Left hindlimb (tissue), 1 donor: ENCODE results near the gene PLCB4.

Experiments
- DNase-seq: peaks from one replicate; pipeline ENCODE4 v3.0.0-alpha.2; 2018

PLCB4 gene

DNA sequence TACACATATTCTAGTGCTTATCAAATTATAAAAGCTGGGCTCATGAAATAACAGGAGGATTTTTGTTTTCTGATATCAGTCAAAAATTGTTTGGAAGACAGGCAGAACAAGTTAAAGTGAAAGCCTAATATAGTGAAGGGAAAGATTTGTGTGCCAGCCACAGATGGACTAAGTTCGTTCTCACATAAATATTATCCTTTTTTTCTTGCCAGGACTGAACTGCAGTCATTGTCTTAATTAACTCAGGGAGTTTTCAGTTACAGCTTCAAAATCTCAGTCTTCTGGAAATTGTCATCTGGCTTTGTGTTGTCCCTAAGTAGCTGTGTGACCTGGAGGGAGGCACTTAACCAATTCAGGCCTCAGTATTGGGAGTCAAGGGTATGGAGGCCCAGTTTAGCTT lies 40.7 kb downstream of the PLCB4 start:
- no peak for DNase-seq

DNA sequence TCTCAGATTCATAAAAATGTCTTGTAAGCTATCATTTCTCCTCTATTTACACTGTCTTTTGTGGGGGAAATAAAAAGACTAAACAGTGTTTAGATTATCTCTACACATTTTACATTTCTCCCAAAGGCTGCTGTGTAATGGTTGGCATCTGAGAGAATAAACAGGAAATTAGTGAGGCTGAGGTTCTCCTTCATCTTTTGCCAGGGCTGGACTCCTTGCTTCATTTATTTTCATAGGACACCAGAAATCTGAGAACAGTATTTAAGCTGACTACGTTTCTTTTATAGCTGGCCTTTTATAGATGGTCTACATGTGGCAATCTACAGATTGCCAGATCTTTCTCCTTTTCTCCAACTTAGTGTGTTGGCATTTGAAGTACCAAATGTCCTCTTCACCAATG lies 41.5 kb downstream of the PLCB4 start:
- no peak for DNase-seq

DNA sequence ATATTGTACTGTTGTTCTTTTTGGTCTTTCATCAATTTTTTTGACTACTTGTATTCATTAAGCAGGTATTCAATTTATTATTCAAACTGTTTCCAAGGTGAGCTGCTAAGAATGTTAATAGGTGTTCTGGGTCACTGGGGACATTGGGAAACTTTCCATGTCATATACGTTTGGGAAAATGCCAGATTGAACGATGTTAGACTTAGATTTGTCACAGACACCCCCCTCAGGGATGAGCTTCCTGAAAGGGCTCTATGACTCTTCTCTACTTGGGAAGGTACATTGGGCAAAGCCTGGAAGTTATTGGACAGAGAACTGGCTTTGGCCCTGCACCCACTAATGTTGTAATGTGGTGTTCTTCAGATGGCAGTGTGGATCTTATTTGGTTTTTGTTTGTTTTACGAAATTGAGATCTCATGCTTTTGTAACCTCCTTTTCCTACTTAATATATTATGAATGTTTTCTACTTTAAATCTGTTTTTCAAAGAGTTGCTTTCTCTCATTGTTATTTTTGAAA lies 42.1 kb downstream of the PLCB4 start:
- DNase-seq: no peak

DNA sequence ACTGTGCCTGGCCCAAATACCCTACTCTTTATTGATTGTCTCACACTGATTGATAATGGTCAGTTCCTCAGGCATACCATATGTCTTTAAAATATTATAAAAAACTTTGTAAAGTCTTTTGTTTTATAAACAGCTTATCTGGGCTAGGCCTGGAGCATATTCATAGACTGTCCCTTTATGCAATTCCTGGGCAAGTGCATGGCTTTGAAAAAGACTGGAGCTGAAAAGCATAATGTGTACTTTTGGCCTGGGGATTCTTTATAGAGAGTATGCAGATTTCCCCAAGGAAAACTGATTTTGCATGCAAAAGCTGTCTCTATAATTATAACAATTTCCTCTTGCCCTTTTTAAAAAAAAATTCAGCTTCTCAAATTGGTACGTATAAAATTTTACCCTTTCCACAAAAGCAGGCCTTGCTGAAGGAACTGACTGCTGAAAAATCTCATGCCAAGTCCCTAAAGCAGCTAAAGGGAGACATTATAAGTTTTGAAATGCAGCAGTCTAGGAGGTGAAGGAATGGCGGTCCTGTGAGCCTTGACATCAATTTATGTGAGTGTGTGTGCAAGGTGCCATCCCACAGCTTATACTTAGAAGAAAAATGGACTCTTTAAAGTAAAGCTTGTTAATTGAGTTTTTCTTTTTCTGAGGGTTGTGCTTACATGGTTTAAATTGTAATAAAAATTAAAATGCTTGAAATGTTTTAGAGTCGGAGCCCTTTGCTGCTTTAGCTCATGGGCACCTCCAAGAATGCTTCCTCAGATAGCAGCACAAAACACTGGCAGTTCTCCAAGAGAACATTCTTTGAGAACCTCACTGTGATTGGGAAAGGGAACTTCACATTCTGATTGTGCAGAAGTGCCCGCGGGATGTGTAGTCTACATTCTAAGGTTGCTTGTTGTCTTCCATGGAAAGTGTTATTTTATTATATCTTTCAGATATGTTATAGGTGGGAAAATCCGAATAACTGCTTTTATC lies 43.9 kb downstream of the PLCB4 start:
- DNase-seq: no peak

DNA sequence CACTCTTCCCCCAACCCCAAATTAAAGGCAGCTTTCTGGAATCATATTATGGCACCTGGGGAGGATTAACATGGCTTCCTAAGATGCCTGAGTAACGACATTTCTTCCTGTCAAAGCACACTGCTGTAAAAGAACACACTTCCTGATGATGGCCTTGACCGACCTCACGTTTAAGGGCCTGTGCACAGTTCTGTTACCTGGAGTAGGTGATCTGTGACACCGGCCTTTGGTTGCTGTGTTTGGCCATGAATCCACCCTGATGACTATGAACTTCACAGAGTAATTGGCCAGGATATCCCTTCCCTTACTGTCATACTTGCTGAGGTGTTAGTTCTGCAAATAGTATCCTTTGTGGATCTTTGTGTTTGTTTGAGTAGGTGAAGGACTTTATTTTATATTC lies 45.8 kb downstream of the PLCB4 start:
- DNase-seq: no peak

DNA sequence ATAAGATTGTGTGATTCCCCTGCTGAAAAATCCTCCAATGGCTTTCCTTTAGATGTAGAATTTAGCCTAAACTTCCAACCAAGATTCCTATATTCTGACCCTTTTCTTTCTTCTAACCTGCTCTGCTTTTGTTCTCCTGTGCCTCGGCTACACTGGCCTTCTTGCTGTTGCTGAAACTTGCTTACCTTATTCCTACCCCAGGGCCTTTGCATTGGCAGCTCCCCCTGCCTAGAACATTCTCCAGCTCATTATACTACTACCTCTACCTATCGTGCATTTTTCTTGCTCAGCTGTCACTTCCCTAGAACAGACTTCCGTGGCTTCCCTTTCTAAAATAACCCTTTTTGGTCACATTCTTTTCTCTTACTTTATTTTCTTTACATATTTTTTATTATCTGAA lies 48.7 kb downstream of the PLCB4 start:
- DNase-seq: no peak

DNA sequence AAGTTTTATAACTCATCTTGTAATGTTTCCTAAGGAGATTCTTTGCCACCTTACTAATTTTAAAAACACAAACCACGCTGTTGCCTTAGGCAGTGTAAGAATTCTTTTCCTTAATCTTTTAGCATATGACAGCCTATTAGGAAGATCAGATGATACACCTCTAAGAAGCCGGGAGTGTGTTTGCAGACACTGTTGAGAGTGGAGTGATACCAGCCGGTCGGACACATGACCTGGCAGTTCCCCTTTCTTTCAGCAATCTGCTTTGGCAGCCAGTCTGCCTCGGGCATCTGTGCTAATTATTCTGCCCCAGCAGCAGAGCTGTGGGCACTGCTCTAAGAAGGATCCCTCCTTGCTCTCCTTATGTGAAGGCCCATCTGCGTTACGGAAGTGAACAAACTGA lies 50.9 kb downstream of the PLCB4 start:
- DNase-seq: no peak

DNA sequence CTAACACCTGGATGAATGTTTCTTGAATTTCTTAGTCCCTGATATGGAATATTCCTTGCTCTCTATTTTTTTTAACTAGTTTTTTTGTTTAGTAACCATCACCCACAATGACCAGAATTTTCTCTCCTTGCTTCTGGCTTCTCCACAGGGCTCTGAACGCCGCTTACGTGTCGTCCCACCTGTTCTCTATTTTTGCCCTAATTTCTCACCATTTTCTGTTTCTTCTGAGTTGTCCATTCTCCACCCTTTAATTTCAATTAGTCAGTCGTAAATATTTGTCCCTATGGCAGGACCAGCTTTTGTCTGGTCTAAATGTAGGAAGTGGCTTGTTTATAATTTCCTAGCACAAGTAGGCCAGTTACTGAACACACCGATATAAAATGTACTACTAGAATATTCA lies 52.3 kb downstream of the PLCB4 start:
- DNase-seq: no peak

DNA sequence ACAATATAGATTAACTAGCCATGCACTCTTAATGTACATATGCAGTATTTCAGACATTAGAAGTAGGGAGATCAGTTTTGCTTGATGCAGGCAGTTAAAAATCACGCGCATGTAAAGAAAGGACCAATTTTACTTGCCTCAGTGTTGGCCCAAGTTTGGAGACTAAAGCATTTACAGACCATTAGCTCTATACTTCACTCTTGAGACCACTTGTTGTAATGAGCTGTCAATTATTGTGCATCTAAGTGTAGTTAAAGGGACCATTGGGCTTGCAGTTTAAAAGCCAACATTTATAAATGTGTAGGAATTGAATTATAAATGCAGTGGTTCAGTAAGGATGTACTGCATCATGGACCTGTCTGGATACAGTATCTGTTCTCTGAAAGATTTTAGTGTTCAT lies 53.7 kb downstream of the PLCB4 start:
- DNase-seq: no peak

DNA sequence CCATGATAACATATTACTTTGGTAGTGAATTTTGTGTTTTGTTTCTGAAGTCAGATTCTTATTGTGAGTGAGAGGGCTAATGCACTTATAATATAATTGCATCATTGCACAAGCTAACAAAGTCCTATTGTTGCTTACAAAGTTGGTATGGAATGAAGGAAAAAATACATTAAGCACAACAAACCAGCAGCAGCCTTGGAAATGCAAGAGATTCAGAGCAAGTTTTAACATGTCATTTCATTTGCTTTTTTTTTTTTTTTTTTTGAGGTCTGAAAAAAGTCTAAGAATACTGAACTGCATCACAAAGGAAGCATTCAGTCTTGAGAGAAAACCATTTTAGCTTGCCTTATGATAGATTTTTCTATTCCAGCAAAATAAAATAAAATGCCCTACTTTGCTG lies 57.6 kb downstream of the PLCB4 start:
- DNase-seq: no peak

DNA sequence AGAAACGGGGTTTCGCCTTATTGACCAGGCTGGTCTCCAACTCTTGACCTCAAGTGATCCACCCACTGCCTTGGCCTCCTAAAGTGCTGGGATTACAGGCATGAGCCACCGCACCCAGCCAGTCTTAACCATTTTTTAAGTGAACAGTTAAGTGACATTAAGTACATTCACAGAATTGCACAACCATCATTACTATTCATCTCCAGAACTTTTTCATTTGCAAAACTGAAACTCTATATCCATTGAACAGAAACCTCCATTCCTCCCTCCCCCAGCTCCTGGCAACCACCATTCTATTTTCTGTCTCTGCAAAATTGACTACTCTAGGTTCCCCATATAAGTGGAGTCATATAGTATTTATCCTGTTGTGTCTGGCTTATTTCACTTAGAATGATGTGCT lies 59.7 kb downstream of the PLCB4 start:
- no peak for DNase-seq

DNA sequence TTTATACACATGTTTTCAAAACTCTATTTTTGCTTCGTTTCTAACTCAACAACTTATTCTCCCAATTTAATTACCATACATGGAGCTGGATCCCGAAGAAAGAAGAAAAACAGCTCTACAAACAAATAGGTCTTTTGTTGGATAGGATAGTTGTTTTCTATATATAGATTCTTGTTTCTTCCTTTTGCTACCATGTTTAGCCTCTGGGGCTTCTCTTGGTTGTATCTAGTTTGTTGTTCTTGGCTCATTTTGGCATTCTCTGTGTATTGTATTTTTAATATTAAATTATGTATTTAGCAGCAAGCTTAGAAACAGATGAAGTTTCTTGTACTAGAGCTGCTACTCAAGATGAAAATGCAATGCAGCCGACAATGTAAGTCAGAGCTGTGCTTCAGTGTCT lies 60.9 kb downstream of the PLCB4 start:
- no peak for DNase-seq

DNA sequence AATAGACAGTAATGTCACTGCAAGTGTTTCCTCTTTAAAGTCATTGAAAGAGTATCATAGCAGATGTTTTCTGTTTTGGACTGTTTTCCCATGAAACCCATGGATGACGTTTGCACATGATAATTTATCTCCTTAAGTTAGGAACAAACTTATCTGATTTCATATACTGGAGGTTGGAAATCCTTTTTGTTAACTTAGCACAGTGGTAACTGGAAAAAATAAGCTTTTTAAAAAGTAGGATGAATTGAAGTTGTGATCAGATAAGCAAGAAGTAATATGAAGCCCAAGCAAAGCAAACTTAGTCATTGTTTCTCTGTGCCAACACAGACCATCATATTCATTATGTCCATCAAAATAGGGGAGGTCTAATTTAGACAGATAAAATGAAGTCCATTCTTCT lies 61.6 kb downstream of the PLCB4 start:
- no peak for DNase-seq

DNA sequence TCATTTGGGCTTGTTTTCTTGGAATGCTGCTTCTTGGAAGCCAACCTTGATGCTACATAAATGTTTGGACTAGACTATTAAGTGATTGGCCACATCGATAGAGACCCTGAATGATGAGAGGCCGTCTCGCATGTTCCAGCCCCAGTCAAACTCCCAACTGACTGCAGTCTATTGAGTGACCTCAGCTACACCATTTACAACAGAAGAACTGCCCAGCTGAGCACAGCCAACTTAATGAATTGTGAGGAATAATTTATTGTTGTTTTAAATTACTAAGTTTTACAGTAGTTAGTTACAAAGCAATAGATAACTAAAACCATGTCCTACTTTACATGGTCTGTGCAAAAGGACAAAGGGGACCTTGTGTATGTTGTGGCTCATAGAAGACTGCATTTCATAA lies 63.0 kb downstream of the PLCB4 start:
- DNase-seq: no peak

DNA sequence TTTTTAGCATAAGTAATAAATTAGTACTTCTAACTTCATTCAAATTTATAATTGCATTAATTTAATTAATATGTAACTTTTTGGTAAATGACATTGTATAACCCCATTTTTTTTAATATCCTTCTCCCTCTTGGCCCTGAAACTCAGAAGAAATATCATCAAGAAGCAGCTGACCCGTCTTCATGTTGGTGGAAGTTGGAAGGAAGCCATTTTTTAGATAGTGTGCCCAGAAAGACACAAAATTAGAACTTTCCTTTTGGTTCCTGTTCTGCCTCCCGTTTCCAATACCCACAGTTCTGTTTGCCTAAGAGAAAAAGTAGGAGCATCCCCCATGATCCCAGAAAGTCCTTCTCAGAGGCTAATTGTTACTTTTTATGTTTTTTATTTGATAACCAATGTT lies 65.5 kb downstream of the PLCB4 start:
- DNase-seq: no peak

DNA sequence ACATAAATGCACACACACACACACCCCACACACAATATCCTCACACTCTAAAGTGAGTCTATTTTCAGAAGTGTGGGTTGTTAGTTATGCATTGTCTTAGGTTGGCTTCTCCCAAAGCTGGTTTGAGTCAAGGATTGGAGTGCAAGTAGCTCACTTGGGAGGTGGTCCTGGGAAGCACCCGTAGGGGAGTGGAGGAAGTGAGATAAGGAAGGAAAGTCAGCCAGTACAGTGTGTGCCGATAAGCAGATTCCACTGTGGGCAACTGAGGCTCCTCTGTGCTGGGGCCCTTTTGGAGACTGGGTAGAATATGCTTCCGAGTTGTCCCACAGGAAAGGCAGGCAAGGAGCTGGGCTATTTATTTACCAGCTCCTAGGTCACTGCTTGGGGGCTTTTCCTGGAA lies 67.2 kb downstream of the PLCB4 start:
- no peak for DNase-seq

DNA sequence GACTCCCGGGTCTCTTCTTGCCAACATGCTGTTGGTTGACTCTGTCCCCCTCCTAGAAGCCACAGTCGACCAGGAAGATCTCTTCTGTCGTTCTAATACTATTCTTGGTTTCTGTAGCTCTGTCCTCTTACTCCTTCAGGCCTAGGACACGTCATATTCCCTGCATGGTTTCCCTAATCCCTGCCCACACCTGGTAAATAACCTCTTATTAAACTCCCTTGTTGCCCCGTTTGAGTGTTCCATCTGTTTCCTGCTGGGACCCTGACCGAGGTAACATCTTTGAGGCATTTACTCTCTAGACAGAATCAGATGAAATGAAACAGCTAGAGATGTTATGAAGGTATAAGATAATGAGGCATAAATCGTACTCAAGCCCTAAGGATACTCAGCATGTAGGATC lies 68.1 kb downstream of the PLCB4 start:
- DNase-seq: no peak

DNA sequence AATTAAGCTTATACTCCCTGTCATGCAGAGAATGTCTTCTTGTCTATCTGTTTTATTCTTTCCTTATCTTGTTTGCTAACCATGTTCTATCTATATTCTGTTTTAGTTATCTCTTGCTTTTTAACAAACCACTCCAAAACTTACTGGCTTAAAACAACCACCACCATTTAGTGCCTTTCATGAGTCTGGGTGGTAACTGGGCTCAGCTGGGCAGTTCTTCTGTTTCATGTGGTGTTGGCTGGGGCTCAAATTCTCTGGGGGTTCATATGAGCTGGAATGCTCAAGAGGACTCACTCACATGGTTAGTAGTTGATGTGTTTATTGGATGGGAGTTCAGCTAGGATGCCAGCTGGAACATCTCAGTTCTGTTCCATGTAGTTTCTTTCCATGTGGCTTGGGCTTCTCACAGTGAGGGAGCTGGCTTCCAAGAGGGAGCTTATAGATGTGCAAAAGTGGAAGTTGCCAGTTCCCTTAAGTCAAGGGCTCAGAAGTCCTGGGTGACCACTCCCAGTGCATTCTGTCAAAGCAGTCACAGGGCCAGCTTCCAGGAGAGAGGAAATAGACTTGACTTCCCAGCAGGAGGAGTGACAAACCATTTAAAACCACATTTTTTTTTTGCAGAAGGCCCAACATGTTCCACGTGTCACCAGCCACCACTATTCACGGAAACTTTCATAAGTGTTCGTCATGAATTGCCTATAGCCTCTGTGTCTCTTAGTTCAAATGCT lies 70.4 kb downstream of the PLCB4 start:
- DNase-seq: no peak

DNA sequence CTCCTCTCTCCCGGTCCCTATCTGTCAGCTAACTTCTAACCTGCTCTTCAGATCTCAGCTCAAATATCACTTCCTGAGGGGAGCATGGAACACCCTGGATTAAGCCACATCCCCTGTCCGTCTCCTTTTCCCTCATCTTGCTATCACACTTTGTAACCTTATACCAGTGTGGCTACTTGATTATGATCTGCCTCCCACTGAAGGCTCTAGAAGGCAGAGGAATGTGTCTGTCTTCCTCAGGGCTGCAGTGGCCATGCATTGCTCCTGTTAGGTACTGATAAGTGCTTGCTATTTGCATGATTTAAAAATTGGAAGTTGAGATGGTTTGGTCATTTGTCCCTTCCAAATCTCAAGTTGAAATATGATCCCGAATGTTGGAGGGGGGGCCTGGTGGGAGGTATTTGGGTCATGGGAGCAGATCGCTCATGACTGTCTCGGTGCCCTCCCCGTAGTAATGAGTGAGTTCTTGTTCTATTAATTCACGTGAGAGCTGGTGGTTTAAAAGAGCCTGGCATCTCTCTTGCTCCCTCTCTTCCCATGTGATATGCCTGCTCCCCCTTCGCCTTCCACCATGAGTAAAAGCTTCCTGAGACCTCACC lies 71.4 kb downstream of the PLCB4 start:
- no peak for DNase-seq

DNA sequence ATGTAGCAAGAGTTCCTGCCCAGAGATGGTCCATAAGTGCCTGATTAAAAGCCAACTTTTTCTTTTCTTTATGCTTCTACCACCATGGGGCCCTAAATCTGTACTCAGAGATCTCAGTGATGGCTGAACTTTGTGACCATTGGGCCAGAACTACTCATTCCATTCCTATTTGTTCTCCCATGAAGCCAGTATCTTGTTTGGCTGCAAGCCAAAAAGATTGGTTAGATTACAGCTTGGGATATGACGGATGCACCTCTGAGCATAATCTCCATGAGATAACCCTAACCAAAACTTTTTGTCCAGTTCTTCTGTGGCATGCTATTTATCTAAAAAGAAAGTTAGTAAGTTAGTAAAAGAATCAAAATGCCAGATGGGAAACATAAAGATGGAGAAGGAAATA lies 72.2 kb downstream of the PLCB4 start:
- no peak for DNase-seq

DNA sequence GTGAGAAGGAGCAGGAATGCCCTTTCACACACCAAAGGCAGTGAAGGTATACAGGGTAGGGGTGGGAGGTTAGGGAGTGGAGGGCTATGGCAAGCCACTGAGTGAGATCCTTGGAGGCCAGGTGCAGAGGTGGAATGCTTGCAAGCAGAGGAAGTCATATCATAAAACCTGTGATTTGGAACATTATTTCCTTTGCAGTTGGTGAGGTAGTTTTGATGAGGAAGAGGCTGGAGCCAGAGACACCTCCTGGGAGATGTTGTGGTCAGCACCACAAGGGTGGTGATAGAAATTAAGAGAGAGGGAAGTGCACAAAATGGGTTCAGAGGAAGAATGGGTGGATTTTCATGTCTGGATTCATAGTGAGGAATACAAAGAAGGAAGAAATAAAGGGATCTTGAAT lies 73.0 kb downstream of the PLCB4 start:
- no peak for DNase-seq

DNA sequence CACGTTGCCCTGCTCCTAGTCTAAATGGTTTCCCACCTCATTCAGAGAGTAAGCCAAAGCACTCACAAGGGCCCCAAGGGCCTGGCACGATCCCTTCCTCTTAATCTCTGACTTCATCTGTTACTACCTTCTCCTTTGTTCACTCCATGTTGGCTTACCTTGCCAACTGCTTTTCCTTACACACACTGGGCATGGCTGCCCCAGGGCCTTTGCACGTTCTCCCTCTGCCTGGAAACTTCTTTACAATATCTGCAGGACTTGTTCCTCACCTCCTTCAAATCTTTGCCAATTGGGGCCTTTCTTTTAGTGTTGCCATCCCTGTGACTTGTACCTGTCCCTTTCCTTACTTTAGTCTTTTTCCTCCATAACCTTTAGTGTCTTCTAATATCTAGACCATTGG lies 73.9 kb downstream of the PLCB4 start:
- DNase-seq: no peak

DNA sequence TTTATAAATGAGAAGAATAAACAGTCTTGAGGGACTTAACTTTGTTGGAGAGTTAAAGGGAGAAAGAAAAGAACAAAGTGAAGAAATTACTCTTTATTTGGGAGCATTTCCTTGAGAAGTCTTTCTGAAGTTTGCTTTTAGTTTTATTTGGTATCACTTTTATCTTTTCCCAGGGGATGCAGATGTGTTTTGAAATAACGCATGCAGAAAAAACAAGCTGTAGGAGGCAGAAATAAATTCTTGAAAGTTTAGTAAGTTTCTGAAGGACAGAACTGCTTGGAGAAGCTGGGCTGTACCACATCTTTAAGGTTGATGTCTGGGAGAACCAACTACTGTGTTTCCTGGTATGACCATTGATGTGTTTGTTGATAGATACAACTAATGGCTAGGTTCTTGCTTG lies 75.0 kb downstream of the PLCB4 start:
- no peak for DNase-seq

DNA sequence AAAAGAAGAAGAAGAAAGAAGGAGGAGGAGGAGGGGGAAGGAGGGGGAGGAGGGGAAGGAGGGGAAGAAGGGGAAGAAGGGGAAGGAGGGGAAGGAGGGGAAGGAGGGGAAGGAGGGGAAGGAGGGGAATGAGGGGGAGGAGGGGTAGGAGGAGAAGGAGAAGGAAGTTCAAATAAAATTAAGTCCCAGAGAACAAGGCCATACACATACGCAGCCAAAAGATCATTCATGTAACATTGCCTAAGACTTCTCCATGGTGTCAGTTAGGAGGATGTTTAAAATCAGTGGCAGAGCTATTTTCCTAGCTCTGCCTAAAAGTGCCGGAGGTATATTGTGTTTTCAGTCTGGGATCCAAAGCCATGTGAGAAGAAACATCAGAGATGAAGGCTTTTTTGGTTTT lies 75.8 kb downstream of the PLCB4 start:
- no peak for DNase-seq
